ENCODE results near the gene ADAT1. TPM values are rescaled to one million over a fixed set of nuclear protein-coding genes. Genes with fewer than 3 reads are reported as not detected.

Gene ADAT1
- polyA plus RNA-seq, 1 donor = 31.7 TPM

GRCh38 chr16:75621170-75621477 lies 2.0 kb downstream of the ADAT1 start:
- peak in 1 of 2 donors; percentile 46 for DNase-seq
- 40% methylated on average over 1 of the region's 2 CpGs for WGBS (ENCODE audit: insufficient coverage, low lambda C conversion rate)
- Histone ChIP-seq H3K27me3 (ENCODE audit: control insufficient read depth, insufficient read depth, low read length) (no peaks in the 10 kb centered on the region), H3K9me3 (ENCODE audit: control insufficient read depth, low read depth, low read length) (peaks cover 2% of the 10 kb centered on the region), H3K4me1 (ENCODE audit: control insufficient read depth, insufficient read depth, low read length) (no peaks in the 10 kb centered on the region), H3K36me3 (ENCODE audit: control insufficient read depth, insufficient read depth, low read length) (peaks cover 40% of the 10 kb centered on the region), H3K27ac (ENCODE audit: low read length) (no peak overlapping the region), H3K4me3 (ENCODE audit: low read length) (no peak overlapping the region)

GRCh38 chr16:75620326-75621169 lies 2.5 kb downstream of the ADAT1 start:
- no peak for DNase-seq
- H3K27me3 ChIP-seq (ENCODE audit: control insufficient read depth, insufficient read depth, low read length) = no peaks in the 10 kb centered on the region
- WGBS (ENCODE audit: insufficient coverage, low lambda C conversion rate) = no CpG with 5 or more reads among the region's 20 CpGs
- H3K4me3 ChIP-seq (ENCODE audit: low read length) = no peak overlapping the region
- H3K27ac ChIP-seq (ENCODE audit: low read length) = no peak overlapping the region
- no peaks in the 10 kb centered on the region for H3K4me1 ChIP-seq (ENCODE audit: control insufficient read depth, insufficient read depth, low read length)
- H3K9me3 ChIP-seq (ENCODE audit: control insufficient read depth, low read depth, low read length) = peaks cover 2% of the 10 kb centered on the region
- H3K36me3 ChIP-seq (ENCODE audit: control insufficient read depth, insufficient read depth, low read length) = peaks cover 41% of the 10 kb centered on the region

- WGBS (ENCODE audit: insufficient coverage, low lambda C conversion rate) = no CpG with 5 or more reads among the region's 2 CpGs
- Histone ChIP-seq H3K36me3 (ENCODE audit: control insufficient read depth, insufficient read depth, low read length) (peaks cover 50% of the 10 kb centered on the region), H3K27ac (ENCODE audit: low read length) (no peak overlapping the region)
Observed at GRCh38 chr16:75618780-75619179, 4.3 kb downstream of the ADAT1 start.

GRCh38 chr16:75617121-75617520 lies 6.0 kb downstream of the ADAT1 start:
- no peak for DNase-seq
- no peaks in the 10 kb centered on the region for H3K27me3 ChIP-seq (ENCODE audit: control insufficient read depth, insufficient read depth, low read length)
- H3K4me1 ChIP-seq (ENCODE audit: control insufficient read depth, insufficient read depth, low read length) = no peaks in the 10 kb centered on the region
- H3K4me3 ChIP-seq (ENCODE audit: low read length) = no peak overlapping the region
- WGBS (ENCODE audit: insufficient coverage, low lambda C conversion rate) = no CpG with 5 or more reads among the region's 3 CpGs
- no peak overlapping the region for H3K27ac ChIP-seq (ENCODE audit: low read length)
- no peaks in the 10 kb centered on the region for H3K9me3 ChIP-seq (ENCODE audit: control insufficient read depth, low read depth, low read length)
- peaks cover 64% of the 10 kb centered on the region for H3K36me3 ChIP-seq (ENCODE audit: control insufficient read depth, insufficient read depth, low read length)

More at GRCh38 chr16:75618780-75619179, 4.3 kb downstream of the ADAT1 start:
- peaks cover 2% of the 10 kb centered on the region for H3K9me3 ChIP-seq (ENCODE audit: control insufficient read depth, low read depth, low read length)
- no peak for DNase-seq
- H3K4me1 ChIP-seq (ENCODE audit: control insufficient read depth, insufficient read depth, low read length) = no peaks in the 10 kb centered on the region
- no peaks in the 10 kb centered on the region for H3K27me3 ChIP-seq (ENCODE audit: control insufficient read depth, insufficient read depth, low read length)
- H3K4me3 ChIP-seq (ENCODE audit: low read length) = no peak overlapping the region

DNA sequence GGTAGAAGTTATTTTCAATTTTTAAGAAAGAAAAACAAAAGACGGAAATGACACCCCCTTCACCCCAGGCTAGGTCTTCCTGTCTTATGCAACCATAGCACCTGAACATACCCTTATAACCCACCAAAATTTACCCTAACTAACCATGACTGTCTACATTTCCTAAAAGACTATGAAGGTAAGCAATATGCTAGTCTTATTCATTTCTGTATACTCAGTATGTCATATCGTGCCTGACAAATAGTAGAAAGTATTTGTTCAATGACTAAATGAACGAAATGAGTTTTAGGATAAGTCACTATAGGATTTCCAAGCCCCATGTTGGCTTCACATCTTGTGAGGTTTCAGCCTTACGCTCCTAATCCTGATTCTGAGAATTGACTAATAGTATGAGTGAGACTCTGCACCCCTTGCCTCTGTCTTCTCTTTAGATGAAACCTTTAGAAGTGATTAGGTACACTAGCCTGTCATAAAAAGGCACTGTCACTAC lies 6.5 kb downstream of the ADAT1 start:
- H3K27ac ChIP-seq (ENCODE audit: low read length) = no peak overlapping the region
- peaks cover 69% of the 10 kb centered on the region for H3K36me3 ChIP-seq (ENCODE audit: control insufficient read depth, insufficient read depth, low read length)
- H3K27me3 ChIP-seq (ENCODE audit: control insufficient read depth, insufficient read depth, low read length) = no peaks in the 10 kb centered on the region
- H3K4me1 ChIP-seq (ENCODE audit: control insufficient read depth, insufficient read depth, low read length) = no peaks in the 10 kb centered on the region
- DNase-seq = no peak
- H3K4me3 ChIP-seq (ENCODE audit: low read length) = no peak overlapping the region
- H3K9me3 ChIP-seq (ENCODE audit: control insufficient read depth, low read depth, low read length) = no peaks in the 10 kb centered on the region
- no CpG with 5 or more reads among the region's 4 CpGs for WGBS (ENCODE audit: insufficient coverage, low lambda C conversion rate)

DNA sequence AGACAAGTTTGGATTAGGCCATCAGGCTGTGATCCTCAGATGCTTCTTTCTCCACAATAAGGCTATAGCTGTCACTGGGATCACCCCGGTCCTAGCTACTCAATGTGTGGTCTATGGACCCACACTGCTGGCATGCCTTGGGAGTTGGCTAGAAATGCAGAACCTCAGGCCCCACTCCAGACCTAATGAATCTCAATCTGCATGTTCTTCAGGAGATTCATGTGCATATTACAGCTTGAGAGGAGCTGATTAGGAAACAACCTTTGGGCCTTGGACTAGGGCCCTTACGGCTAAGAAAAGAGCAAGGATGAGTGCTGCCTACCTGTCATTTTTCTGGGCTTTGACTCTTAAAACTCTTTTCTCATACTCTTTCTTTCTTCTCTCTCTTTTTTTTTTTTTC lies 7.5 kb downstream of the ADAT1 start:
- Histone ChIP-seq H3K27ac (ENCODE audit: low read length) (no peak overlapping the region), H3K4me1 (ENCODE audit: control insufficient read depth, insufficient read depth, low read length) (no peaks in the 10 kb centered on the region), H3K36me3 (ENCODE audit: control insufficient read depth, insufficient read depth, low read length) (peaks cover 76% of the 10 kb centered on the region), H3K27me3 (ENCODE audit: control insufficient read depth, insufficient read depth, low read length) (no peaks in the 10 kb centered on the region), H3K4me3 (ENCODE audit: low read length) (no peak overlapping the region), H3K9me3 (ENCODE audit: control insufficient read depth, low read depth, low read length) (no peaks in the 10 kb centered on the region)
- DNase-seq = no peak
- WGBS (ENCODE audit: insufficient coverage, low lambda C conversion rate) = no CpG with 5 or more reads among the region's 2 CpGs

DNA sequence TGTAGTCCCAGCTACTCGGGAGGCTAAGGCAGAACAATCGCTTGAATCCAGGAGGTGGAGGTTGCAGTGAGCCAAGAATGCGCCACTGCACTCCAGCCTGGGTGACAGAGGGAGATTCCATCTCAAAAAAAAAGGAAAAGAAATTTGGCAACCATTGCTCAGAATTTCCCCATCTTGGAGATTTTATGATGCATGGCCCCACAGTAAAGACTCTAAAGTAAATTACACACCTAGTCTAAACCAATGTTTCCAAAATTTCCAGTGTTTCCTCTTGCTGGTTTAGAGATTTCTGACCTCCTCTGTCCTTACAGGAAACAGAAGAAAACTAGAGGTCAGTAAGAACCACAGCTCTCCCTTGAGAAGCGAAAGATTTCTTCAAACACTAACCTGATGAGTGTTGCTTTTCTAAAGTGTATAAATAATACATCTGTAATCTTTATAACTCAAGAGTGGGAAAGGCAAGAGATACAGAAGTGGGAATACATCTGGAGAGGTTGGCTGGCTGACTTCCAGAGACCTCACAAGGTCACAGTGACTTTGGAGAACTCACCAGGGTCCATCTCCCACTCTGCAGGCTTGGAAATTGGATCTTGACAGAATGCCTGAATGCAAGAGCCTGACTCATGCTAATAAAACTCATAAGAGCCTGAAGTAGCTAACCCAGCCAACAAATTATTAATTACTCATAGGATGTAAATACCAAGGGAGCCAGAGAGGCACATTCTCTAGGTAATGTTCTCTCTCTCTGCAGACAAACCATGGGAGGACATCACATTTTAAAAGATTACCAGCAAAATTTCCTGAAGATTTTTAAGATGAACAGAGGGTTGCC lies 8.8 kb downstream of the ADAT1 start:
- H3K4me3 ChIP-seq (ENCODE audit: low read length) = no peak overlapping the region
- WGBS (ENCODE audit: insufficient coverage, low lambda C conversion rate) = no CpG with 5 or more reads among the region's 4 CpGs

DNA sequence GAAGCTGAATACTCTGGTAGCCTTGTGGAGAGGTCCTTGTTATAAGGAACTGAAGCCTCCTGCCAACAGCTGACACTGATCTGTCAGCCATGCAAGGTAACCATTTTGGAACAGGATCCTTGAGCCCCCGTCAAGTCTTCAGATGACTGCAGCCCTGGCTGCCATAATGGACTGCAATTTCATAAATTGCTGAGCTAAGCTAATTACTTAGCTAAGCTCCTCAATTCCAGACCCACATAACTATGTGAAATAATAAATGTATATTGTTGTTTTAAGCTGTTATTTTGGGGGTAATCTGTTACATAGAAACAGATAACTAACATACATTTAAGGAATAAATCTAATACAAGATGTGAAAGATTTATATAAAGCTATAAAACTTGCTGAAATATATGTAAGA lies 16.6 kb downstream of the ADAT1 start:
- WGBS (ENCODE audit: insufficient coverage, low lambda C conversion rate) = no CpG with 5 or more reads among the region's 1 CpG
- Histone ChIP-seq H3K9me3 (ENCODE audit: control insufficient read depth, low read depth, low read length) (no peaks in the 10 kb centered on the region), H3K36me3 (ENCODE audit: control insufficient read depth, insufficient read depth, low read length) (peaks cover 64% of the 10 kb centered on the region), H3K4me3 (ENCODE audit: low read length) (no peak overlapping the region), H3K27me3 (ENCODE audit: control insufficient read depth, insufficient read depth, low read length) (no peaks in the 10 kb centered on the region), H3K4me1 (ENCODE audit: control insufficient read depth, insufficient read depth, low read length) (no peaks in the 10 kb centered on the region), H3K27ac (ENCODE audit: low read length) (no peak overlapping the region)
- DNase-seq = no peak

More for the DNA sequence above, 8.8 kb downstream of the ADAT1 start:
- H3K27ac ChIP-seq (ENCODE audit: low read length) = no peak overlapping the region
- H3K36me3 ChIP-seq (ENCODE audit: control insufficient read depth, insufficient read depth, low read length) = peaks cover 69% of the 10 kb centered on the region
- H3K9me3 ChIP-seq (ENCODE audit: control insufficient read depth, low read depth, low read length) = no peaks in the 10 kb centered on the region
- no peak for DNase-seq
- H3K4me1 ChIP-seq (ENCODE audit: control insufficient read depth, insufficient read depth, low read length) = no peaks in the 10 kb centered on the region
- H3K27me3 ChIP-seq (ENCODE audit: control insufficient read depth, insufficient read depth, low read length) = no peaks in the 10 kb centered on the region

DNA sequence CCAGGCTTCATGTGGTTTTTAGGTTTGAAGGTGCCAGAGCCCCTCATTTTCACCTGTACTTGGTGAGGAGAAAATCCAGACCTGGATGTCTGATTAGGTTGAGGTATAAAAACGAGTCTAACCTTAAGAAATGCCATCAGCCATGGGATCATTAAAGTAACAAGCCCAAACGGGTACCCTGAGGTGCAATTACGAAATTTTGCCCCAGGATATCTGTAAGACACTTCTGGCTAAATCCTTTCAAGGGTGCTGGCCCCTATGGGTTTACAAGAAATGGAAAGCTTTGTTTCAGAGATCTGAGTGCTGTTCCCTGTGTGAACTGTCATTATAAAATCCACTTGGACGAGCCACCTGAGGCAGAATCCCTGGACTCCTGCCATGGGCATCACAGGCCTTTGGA lies 19.8 kb downstream of the ADAT1 start:
- Histone ChIP-seq H3K4me3 (ENCODE audit: low read length) (no peak overlapping the region), H3K27me3 (ENCODE audit: control insufficient read depth, insufficient read depth, low read length) (no peaks in the 10 kb centered on the region), H3K4me1 (ENCODE audit: control insufficient read depth, insufficient read depth, low read length) (no peaks in the 10 kb centered on the region), H3K9me3 (ENCODE audit: control insufficient read depth, low read depth, low read length) (no peaks in the 10 kb centered on the region), H3K36me3 (ENCODE audit: control insufficient read depth, insufficient read depth, low read length) (peaks cover 58% of the 10 kb centered on the region), H3K27ac (ENCODE audit: low read length) (no peak overlapping the region)
- no peak for DNase-seq
- no CpG with 5 or more reads among the region's 4 CpGs for WGBS (ENCODE audit: insufficient coverage, low lambda C conversion rate)

DNA sequence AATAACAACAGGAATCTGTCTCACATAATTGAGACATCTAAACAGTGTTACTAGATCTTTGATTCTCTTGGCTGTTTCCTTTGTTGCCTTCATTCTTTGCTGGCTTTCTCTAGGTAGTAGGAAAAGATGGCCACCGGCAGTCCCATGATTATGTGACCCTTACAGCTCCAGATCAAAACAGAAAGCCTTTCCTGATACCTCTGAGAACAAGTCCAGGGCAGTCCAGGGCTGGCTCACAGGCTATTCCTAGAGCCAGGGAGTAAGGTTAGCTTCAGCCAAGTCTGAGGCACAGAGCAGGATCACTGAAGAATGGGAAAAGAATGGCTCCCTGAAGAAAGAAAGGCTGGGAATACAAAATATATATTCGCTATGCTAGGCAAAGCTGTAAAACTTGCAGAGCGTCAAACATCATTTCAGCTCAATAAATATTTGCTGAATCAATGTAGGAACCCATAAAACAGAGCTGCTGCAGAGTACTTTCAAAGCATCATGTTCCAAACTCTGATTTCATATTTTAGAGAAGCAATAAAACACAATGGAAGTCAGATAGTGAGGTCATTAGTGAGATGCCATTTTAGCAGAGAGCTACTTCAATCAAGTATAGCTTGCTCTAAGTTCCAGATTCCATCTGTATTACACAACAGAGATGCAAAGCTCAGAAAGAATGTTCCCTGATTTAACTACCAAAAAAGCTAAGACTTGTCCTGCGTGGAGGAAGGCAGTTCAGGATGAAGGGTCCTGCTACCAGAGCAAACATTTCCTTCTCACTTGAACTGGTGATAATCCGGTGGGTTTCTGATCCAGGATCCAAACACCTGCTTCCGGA lies 23.4 kb downstream of the ADAT1 start:
- DNase-seq = no peak
- H3K27me3 ChIP-seq (ENCODE audit: control insufficient read depth, insufficient read depth, low read length) = no peaks in the 10 kb centered on the region
- no peaks in the 10 kb centered on the region for H3K4me1 ChIP-seq (ENCODE audit: control insufficient read depth, insufficient read depth, low read length)
- WGBS (ENCODE audit: insufficient coverage, low lambda C conversion rate) = 50% methylated on average over 2 of the region's 6 CpGs
- peaks cover 54% of the 10 kb centered on the region for H3K36me3 ChIP-seq (ENCODE audit: control insufficient read depth, insufficient read depth, low read length)
- no peaks in the 10 kb centered on the region for H3K9me3 ChIP-seq (ENCODE audit: control insufficient read depth, low read depth, low read length)
- H3K27ac ChIP-seq (ENCODE audit: low read length) = no peak overlapping the region
- H3K4me3 ChIP-seq (ENCODE audit: low read length) = no peak overlapping the region
